Activated CD8-positive, alpha-beta T cell treated with anti-CD3 and anti-CD28 coated beads for 36 hours (primary cell): ENCODE data around the gene TTLL12. TPM values are rescaled to one million over a fixed set of nuclear protein-coding genes. Genes with fewer than 3 reads are reported as not detected.

Source experiments
- ATAC-seq: fragments of 200-7000 bp; cut with Tn5 transposase; one replicate; pipeline ENCODE4 v1.10.0; 2021; ENCODE audit warnings: mild to moderate bottlenecking, moderate library complexity
- CTCF ChIA-PET: fragments of 350-600 bp; sonication (Branson Sonifier 250); formaldehyde crosslinking; loops from one replicate; lab custom pipeline; 2021; ENCODE audit warnings: antibody characterized with exemption; lab: Charles Lee
- POLR2A ChIA-PET: fragments of 350-600 bp; sonication (Branson Sonifier 250); formaldehyde crosslinking; loops from one replicate; lab custom pipeline; 2021; ENCODE audit warnings: antibody characterized with exemption; lab: Charles Lee
- DNase-seq: peaks from one replicate; pipeline ENCODE4 v3.0.0-alpha.2; 2020
- H3K27ac Mint-ChIP-seq: one replicate; pipeline ENCODE4 v1.8.0; 2021; ENCODE audit warnings: mild to moderate bottlenecking, mixed read lengths
- H3K27me3 Mint-ChIP-seq: one replicate; pipeline ENCODE4 v1.8.0; 2021; ENCODE audit warnings: mixed read lengths
- H3K36me3 Mint-ChIP-seq: one replicate; pipeline ENCODE4 v1.8.0; 2021; ENCODE audit warnings: low read depth, mixed read lengths
- H3K4me1 Mint-ChIP-seq: one replicate; pipeline ENCODE4 v1.8.0; 2021; ENCODE audit warnings: low read depth, mixed read lengths
- H3K4me3 Mint-ChIP-seq: one replicate; pipeline ENCODE4 v1.8.0; 2021; ENCODE audit warnings: mild to moderate bottlenecking, moderate library complexity, mixed read lengths
- H3K9me3 Mint-ChIP-seq: one replicate; pipeline ENCODE4 v1.8.0; 2021; ENCODE audit warnings: mixed read lengths
- CTCF ChIP-seq: fragments of 200-600 bp; IDR thresholded peaks from one replicate; pipeline ENCODE4 v1.8.0; 2022; ENCODE audit warnings: antibody characterized with exemption, mild to moderate bottlenecking
- intact Hi-C: fragments of 100-400 bp; cut with micrococcal nuclease; formaldehyde crosslinking; loops from one replicate; pipeline ENCODE4 v1.10.0; 2022
- total RNA-seq, 2 experiments: library from RNA; stranded (reverse); gene quantifications; one replicate each; pipeline ENCODE4 v1.2.3, GENCODE V29; 2021

TTLL12 gene
- total RNA-seq, 2 experiments from 2014 or later, result 83.5 to 86.0 TPM

DNA sequence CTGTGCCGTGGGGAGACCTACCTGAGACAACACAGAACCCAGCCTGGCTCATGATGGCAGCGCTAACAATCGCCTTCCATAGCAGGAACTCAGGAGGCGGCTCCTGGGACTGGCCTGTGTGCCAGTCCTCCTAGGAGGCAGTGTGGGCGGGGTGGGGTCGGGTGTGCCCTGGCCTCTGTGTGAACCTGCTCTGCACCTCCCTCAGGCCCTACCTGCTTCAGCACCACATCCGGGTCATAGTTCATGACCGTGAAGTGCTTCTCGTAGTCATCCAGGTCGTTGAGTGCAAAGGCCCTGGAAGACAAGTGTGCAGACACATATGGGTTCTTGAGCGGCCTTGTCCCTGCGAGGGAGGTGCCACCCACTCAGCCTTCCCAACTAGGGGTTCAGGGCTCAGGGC, 15.3 kb downstream of the TTLL12 start:
- Mint-ChIP-seq H3K36me3 (peaks cover 18% of the 10 kb centered on the region), H3K4me3 (no peak overlapping the region), H3K4me1 (no peaks in the 10 kb centered on the region), H3K27ac (no peak overlapping the region), H3K9me3 (no peaks in the 10 kb centered on the region), H3K27me3 (no peaks in the 10 kb centered on the region)
- CTCF ChIA-PET, result no interaction called here
- no peak for TF ChIP-seq CTCF
- ATAC-seq, result no peak
- intact Hi-C loops, result no loop called here
- DNase-seq, result no peak
- POLR2A ChIA-PET, result no interaction called here

DNA sequence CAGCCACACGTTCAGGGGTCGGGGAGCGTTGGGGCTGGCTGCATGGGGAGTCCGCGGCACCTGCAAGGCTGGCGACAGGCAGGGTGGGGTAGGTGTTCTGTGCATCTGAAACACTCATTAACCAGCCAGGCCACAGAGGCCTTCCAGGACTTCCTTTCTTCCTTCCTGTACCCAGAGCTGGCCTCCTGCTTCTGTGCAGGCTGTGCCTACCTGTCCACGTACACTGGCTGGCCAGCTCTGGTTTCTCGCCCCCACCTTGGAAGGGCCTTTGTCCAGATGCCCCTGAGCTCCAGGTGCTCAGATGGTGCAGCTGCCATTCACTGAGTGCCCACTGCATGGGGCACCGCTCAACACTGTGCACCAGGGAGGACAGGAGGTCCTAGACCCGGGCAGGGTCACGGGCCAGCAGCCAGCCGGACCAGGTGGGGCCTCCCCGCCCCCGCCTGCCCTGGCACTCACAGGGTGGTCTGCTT, 15.9 kb downstream of the TTLL12 start:
- peaks cover 18% of the 10 kb centered on the region for H3K36me3 Mint-ChIP-seq

GRCh38 chr22:43170131-43170480, 16.8 kb downstream of the TTLL12 start:
- H3K27me3 Mint-ChIP-seq, result no peaks in the 10 kb centered on the region
- no peak for TF ChIP-seq CTCF
- no peak overlapping the region for H3K4me3 Mint-ChIP-seq
- POLR2A ChIA-PET, result interaction anchor here (2.4 kb wide), 1 partner anchor 12 kb away, joined by 9 read pairs; no protein-coding TSS in a partner anchor
- no peak for DNase-seq
- intact Hi-C loops, result no loop called here
- H3K27ac Mint-ChIP-seq, result no peak overlapping the region
- H3K4me1 Mint-ChIP-seq, result no peaks in the 10 kb centered on the region
- ATAC-seq, result no peak
- H3K36me3 Mint-ChIP-seq, result peaks cover 16% of the 10 kb centered on the region
- H3K9me3 Mint-ChIP-seq, result no peaks in the 10 kb centered on the region
- CTCF ChIA-PET, result no interaction called here

More for the DNA sequence above, 15.9 kb downstream of the TTLL12 start:
- Mint-ChIP-seq H3K9me3 (no peaks in the 10 kb centered on the region), H3K4me3 (no peak overlapping the region), H3K4me1 (no peaks in the 10 kb centered on the region), H3K27ac (no peak overlapping the region), H3K27me3 (no peaks in the 10 kb centered on the region)
- POLR2A ChIA-PET, result interaction anchor here (2.4 kb wide), 1 partner anchor 11 kb away, joined by 9 read pairs; no protein-coding TSS in a partner anchor
- CTCF ChIA-PET, result no interaction called here
- intact Hi-C loops, result no loop called here
- no peak for TF ChIP-seq CTCF
- ATAC-seq (no peak), DNase-seq (no peak)

DNA sequence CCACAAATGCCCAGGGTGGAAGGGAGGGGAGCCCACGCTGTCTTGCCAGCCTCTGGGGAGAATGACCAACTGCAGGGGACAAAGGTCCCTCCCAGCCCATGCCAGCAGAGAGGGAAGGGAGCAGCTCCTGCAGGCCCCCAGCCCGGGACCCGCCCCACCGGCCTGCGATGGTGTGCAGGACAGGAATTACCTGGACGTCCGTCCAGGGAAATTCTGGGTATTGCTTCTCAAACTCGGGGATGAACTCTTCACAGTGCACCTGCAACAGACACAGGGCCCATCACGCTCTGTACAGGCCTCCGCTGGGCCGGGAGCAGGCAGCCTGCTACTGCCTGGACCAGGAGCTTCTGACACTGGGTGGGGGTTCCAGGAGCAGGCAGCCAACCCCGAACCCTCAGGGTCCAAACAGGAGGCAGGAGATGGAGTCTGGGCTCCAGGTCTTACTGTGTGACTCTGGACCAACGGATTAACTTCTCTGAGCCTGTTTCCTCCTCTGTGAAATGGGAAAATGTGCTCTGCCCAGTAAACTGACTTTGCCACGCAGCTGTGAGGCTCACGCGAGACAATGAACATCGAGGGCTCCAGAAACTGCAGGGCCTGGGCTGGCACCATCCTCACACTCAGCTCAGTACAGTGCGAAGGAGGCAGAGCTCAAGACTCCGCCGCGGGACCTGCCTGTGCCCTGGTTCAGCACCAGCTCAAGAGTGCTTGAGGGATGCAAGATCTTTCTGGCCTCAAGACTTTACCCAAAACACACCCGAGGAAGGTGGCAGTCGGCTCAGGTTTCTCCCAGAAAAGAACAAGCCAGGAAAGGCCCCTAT, 17.4 kb downstream of the TTLL12 start:
- Mint-ChIP-seq H3K27ac (no peak overlapping the region), H3K27me3 (no peaks in the 10 kb centered on the region), H3K4me1 (no peaks in the 10 kb centered on the region), H3K9me3 (no peaks in the 10 kb centered on the region), H3K36me3 (peaks cover 16% of the 10 kb centered on the region), H3K4me3 (no peak overlapping the region)
- POLR2A ChIA-PET, result interaction anchor here (2.4 kb wide), 1 partner anchor 12 kb away, joined by 9 read pairs; no protein-coding TSS in a partner anchor
- ATAC-seq, result no peak
- intact Hi-C loops, result no loop called here
- no peak for DNase-seq
- CTCF ChIA-PET, result no interaction called here
- no peak for TF ChIP-seq CTCF
